OCI-LY7 (cell line): ENCODE data around the gene GRIK1. TPM values are rescaled to one million over a fixed set of nuclear protein-coding genes. Genes with fewer than 3 reads are reported as not detected.

ENCODE experiments used
- BruUV-seq: library from RNA; stranded (reverse); fragments of 400-500 nt; replicated peaks from 2 replicates; lab custom pipeline; 2021; lab: Mats Ljungman, UMichigan
- CTCF ChIA-PET: fragments of 300-600 bp; sonication (Branson Sonifier 250); formaldehyde crosslinking; loops from one replicate; lab custom pipeline; 2022; ENCODE audit warnings: antibody characterized with exemption; ENCODE audit not compliant: unreplicated experiment; lab: Charles Lee
- POLR2A ChIA-PET: fragments of 300-600 bp; sonication (Branson Sonifier 250); formaldehyde crosslinking; loops from one replicate; lab custom pipeline; 2022; ENCODE audit warnings: antibody characterized with exemption; lab: Charles Lee
- DNase-seq: peaks from one replicate; pipeline ENCODE4 v3.0.0-alpha.2; 2015; ENCODE audit warnings: low spot score
- H2AFZ ChIP-seq: fragments of 200-600 bp; sonication (generic), shearing (Covaris generic); 2 replicates; pipeline ENCODE4 v1.6.1; 2014; ENCODE audit warnings: mild to moderate bottlenecking, antibody characterized with exemption, low read length, moderate library complexity
- H3K27ac ChIP-seq: fragments of 200-600 bp; sonication (generic); 2 replicates; pipeline ENCODE4 v1.5.1; 2014; ENCODE audit warnings: mixed run types, low read depth, mild to moderate bottlenecking, moderate library complexity, low read length, inconsistent platforms; ENCODE audit not compliant: poor library complexity, severe bottlenecking
- H3K36me3 ChIP-seq: fragments of 200-600 bp; sonication (generic); 2 replicates; pipeline ENCODE4 v1.6.1; 2014; ENCODE audit warnings: mild to moderate bottlenecking, antibody characterized with exemption, low read length, moderate library complexity, mixed read lengths; ENCODE audit not compliant: insufficient read depth
- H3K4me1 ChIP-seq: fragments of 200-600 bp; sonication (generic); 2 replicates; pipeline ENCODE4 v1.5.1; 2014; ENCODE audit warnings: mild to moderate bottlenecking, low read length; ENCODE audit not compliant: insufficient read depth, poor library complexity, severe bottlenecking
- H3K4me2 ChIP-seq: fragments of 200-600 bp; sonication (generic); 2 replicates; pipeline ENCODE4 v1.6.1; 2014; ENCODE audit warnings: mild to moderate bottlenecking, low read length
- H3K4me3 ChIP-seq: fragments of 200-600 bp; sonication (generic); 2 replicates; pipeline ENCODE4 v1.5.1; 2014; ENCODE audit warnings: mild to moderate bottlenecking, low read depth, low read length; ENCODE audit not compliant: poor library complexity, severe bottlenecking
- H3K79me2 ChIP-seq: fragments of 200-600 bp; sonication (generic); 2 replicates; pipeline ENCODE4 v1.6.1; 2016; ENCODE audit warnings: low read depth, mild to moderate bottlenecking, low read length, moderate library complexity, mixed read lengths; ENCODE audit not compliant: insufficient read depth
- H3K9me2 ChIP-seq: fragments of 200-600 bp; sonication (generic); 2 replicates; pipeline ENCODE4 v1.6.1; 2016; ENCODE audit warnings: mild to moderate bottlenecking, low read length, mixed read lengths; ENCODE audit not compliant: insufficient read depth
- H3K9me3 ChIP-seq: fragments of 200-600 bp; sonication (generic); 2 replicates; pipeline ENCODE4 v1.6.1; 2014; ENCODE audit warnings: mild to moderate bottlenecking, mixed run types, low read length, mixed read lengths
- H4K20me1 ChIP-seq: fragments of 200-600 bp; sonication (generic); 2 replicates; pipeline ENCODE4 v1.6.1; 2014; ENCODE audit warnings: mild to moderate bottlenecking, antibody characterized with exemption, low read length, moderate library complexity, mixed read lengths; ENCODE audit not compliant: insufficient read depth
- EZH2phosphoT487 ChIP-seq: fragments of 200-600 bp; sonication (generic); IDR thresholded peaks from 2 replicates; pipeline ENCODE4 v1.6.1; 2018; ENCODE audit warnings: low read depth, borderline replicate concordance, mild to moderate bottlenecking, mixed run types, antibody characterized with exemption, low read length, moderate library complexity, mixed read lengths
- intact Hi-C: fragments of 100-400 bp; cut with micrococcal nuclease; formaldehyde crosslinking; loops from one replicate; pipeline ENCODE4 v1.10.0; 2022; ENCODE audit not compliant: unreplicated experiment
- total RNA-seq, 2 experiments: library from RNA; depleted of rRNA in 1 of 2; stranded (reverse); fragments of >200 nt in 1 of 2; shearing (Covaris generic) in 1 of 2; gene quantifications; 2 replicates each; pipeline ENCODE4 v1.2.3, GENCODE V29; 2014 to 2022
- TF ChIP-seq, protein P1 (sequence below): fragments of 200-600 bp; sonication (generic); conservative IDR thresholded peaks from 2 replicates; pipeline ENCODE4 v1.5.1; 2014; ENCODE audit warnings: mild to moderate bottlenecking, antibody characterized with exemption, low read length, moderate library complexity, mixed read lengths

The GRIK1 gene
- total RNA-seq, 2 experiments from 2014 or later, result 4.1 TPM; not detected in 1

DNA sequence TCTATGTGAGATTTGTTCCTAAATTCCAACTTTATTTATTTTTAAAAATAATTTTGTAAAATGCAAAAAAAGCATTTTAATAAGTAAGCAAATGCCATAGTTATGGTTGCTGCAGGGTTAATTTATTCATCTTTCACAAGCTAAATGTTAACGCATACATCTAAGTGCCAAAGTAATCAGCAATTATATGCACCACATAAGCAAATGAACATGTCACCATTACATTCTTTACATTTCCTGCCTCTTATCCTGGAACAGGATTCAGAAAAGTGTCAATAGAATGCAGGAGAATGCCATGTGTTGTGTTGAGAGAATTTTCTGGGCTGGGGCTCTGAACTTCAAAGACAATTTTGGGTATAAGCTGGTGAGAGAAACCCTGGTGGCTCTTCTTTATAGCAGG is 136.6 kb downstream of the GRIK1 start:
- intact Hi-C loops, result no loop called here
- no peaks in the 10 kb centered on the region for H3K9me2 ChIP-seq
- DNase-seq, result no peak
- H4K20me1 ChIP-seq, result no peaks in the 10 kb centered on the region
- no peaks in the 10 kb centered on the region for H3K9me3 ChIP-seq
- no peak overlapping the region for H3K4me2 ChIP-seq
- no peaks in the 10 kb centered on the region for H3K4me1 ChIP-seq
- H3K4me3 ChIP-seq, result no peak overlapping the region
- ChIA-PET POLR2A (interaction anchor here (1.2 kb wide), 1 partner anchor 20 kb away, joined by 3 read pairs; no protein-coding TSS in a partner anchor), CTCF (no interaction called here)
- TF ChIP-seq EZH2phosphoT487, result no peak
- TF ChIP-seq, protein P1, sequence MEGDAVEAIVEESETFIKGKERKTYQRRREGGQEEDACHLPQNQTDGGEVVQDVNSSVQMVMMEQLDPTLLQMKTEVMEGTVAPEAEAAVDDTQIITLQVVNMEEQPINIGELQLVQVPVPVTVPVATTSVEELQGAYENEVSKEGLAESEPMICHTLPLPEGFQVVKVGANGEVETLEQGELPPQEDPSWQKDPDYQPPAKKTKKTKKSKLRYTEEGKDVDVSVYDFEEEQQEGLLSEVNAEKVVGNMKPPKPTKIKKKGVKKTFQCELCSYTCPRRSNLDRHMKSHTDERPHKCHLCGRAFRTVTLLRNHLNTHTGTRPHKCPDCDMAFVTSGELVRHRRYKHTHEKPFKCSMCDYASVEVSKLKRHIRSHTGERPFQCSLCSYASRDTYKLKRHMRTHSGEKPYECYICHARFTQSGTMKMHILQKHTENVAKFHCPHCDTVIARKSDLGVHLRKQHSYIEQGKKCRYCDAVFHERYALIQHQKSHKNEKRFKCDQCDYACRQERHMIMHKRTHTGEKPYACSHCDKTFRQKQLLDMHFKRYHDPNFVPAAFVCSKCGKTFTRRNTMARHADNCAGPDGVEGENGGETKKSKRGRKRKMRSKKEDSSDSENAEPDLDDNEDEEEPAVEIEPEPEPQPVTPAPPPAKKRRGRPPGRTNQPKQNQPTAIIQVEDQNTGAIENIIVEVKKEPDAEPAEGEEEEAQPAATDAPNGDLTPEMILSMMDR, result no peak
- H3K36me3 ChIP-seq, result no peaks in the 10 kb centered on the region
- no TSS peak for BruUV-seq
- no peaks in the 10 kb centered on the region for H3K79me2 ChIP-seq
- no peak overlapping the region for H3K27ac ChIP-seq
- no peak overlapping the region for H2AFZ ChIP-seq

DNA sequence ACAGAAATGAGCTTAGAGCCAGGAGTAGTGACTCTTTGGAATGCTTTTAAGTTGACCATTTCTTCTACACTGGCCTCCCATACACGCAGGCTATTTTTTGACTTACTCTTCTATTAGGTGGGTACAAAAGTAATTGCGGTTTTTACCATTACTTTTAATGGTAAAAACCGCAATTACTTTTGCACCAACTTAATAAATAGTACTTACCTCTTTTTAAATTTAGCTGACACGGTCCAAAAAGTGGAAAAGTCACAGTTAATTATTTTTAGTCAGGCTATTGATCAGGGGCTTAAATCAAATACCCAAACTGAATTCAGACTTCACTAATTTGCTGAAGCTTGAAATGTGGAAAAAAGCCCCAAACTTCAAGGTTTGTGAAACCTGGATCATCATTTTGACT is 138.7 kb downstream of the GRIK1 start:
- ChIA-PET CTCF (no interaction called here), POLR2A (interaction anchor here (1.6 kb wide), 1 partner anchor 40 kb away, joined by 3 read pairs; no protein-coding TSS in a partner anchor)
- Histone ChIP-seq H4K20me1 (no peaks in the 10 kb centered on the region), H3K79me2 (no peaks in the 10 kb centered on the region), H2AFZ (no peak overlapping the region), H3K36me3 (no peaks in the 10 kb centered on the region), H3K4me3 (no peak overlapping the region), H3K4me1 (no peaks in the 10 kb centered on the region), H3K9me3 (no peaks in the 10 kb centered on the region), H3K9me2 (no peaks in the 10 kb centered on the region), H3K4me2 (no peak overlapping the region), H3K27ac (no peak overlapping the region)
- intact Hi-C loops, result no loop called here
- BruUV-seq, result no TSS peak
- no peak for DNase-seq
- TF ChIP-seq EZH2phosphoT487, result no peak
- TF ChIP-seq, protein P1, result no peak

DNA sequence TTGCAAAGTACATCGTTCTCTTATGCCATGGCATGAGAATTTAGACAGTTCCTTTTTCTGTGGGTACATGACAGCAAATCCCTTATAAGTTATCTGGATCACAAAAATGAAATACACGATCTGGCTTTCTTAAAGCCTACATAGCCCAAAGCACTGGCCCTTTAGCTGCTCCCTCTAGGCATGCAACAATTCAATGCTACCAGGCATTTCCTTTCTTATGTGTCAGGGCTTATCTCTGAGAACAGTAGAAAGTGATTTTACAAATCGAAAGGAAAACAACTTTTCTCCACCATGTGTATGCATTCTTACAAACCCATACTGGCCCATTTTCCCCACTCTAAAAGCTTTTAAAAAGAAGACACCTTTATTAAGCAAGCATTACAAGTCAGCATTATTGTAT is 139.7 kb downstream of the GRIK1 start:
- Histone ChIP-seq H4K20me1 (no peaks in the 10 kb centered on the region), H3K4me2 (no peak overlapping the region), H2AFZ (no peak overlapping the region), H3K36me3 (no peaks in the 10 kb centered on the region), H3K9me2 (no peaks in the 10 kb centered on the region), H3K4me3 (no peak overlapping the region), H3K4me1 (no peaks in the 10 kb centered on the region), H3K27ac (no peak overlapping the region), H3K9me3 (no peaks in the 10 kb centered on the region), H3K79me2 (no peaks in the 10 kb centered on the region)
- TF ChIP-seq, protein P1, result no peak
- no peak for TF ChIP-seq EZH2phosphoT487
- ChIA-PET POLR2A (no interaction called here), CTCF (no interaction called here)
- intact Hi-C loops, result no loop called here
- no TSS peak for BruUV-seq
- no peak for DNase-seq
